Neural progenitor cell (in vitro differentiated cells): Measurements from ENCODE around the gene CHRNA4. TPM values are rescaled to one million over a fixed set of nuclear protein-coding genes. Genes with fewer than 3 reads are reported as not detected.

Experiments used
- DNase-seq: peaks from one replicate; pipeline ENCODE4 v3.0.0-alpha.2; 2016; ENCODE audit warnings: low spot score
- H2AFZ ChIP-seq: fragments of 200-600 bp; sonication (generic); replicated peaks from 2 replicates; pipeline ENCODE4 v1.6.1; 2016; ENCODE audit warnings: antibody characterized with exemption
- H3F3A ChIP-seq: fragments of 200-600 bp; sonication (generic); 2 replicates; pipeline ENCODE4 v1.6.1; 2016; ENCODE audit warnings: antibody characterized with exemption, low read depth
- H3K27ac ChIP-seq: fragments of 200-600 bp; sonication (generic); 2 replicates; pipeline ENCODE4 v1.5.1; 2016; ENCODE audit warnings: mild to moderate bottlenecking
- H3K27me3 ChIP-seq: fragments of 200-600 bp; sonication (generic); 2 replicates; pipeline ENCODE4 v1.6.1; 2016; ENCODE audit warnings: mild to moderate bottlenecking, moderate library complexity
- H3K36me3 ChIP-seq: fragments of 200-600 bp; sonication (generic); 2 replicates; pipeline ENCODE4 v1.5.1; 2016
- H3K4me1 ChIP-seq: fragments of 200-600 bp; sonication (generic); 2 replicates; pipeline ENCODE4 v1.6.1; 2016; ENCODE audit warnings: mixed run types
- H3K4me2 ChIP-seq: fragments of 200-600 bp; sonication (generic); 2 replicates; pipeline ENCODE4 v1.6.1; 2016
- H3K4me3 ChIP-seq: fragments of 200-600 bp; sonication (generic); 2 replicates; pipeline ENCODE4 v1.5.1; 2016
- H3K79me2 ChIP-seq: fragments of 200-600 bp; sonication (generic); 2 replicates; pipeline ENCODE4 v1.6.1; 2016; ENCODE audit warnings: low read depth
- H3K9ac ChIP-seq: fragments of 200-600 bp; sonication (generic); 2 replicates; pipeline ENCODE4 v1.6.1; 2016
- H3K9me3 ChIP-seq: fragments of 200-600 bp; sonication (generic); 2 replicates; pipeline ENCODE4 v1.5.1; 2016; ENCODE audit warnings: low read depth
- H4K20me1 ChIP-seq: fragments of 200-600 bp; sonication (generic); 2 replicates; pipeline ENCODE4 v1.6.1; 2016; ENCODE audit warnings: low read depth
- H3K27ac Mint-ChIP-seq: 3 replicates; pipeline ENCODE4 v1.8.0; 2021; ENCODE audit warnings: mixed read lengths
- H3K27me3 Mint-ChIP-seq: 2 replicates; pipeline ENCODE4 v1.8.0; 2022; ENCODE audit warnings: low read depth, mild to moderate bottlenecking, inconsistent platforms, moderate library complexity, mixed read lengths; ENCODE audit not compliant: insufficient read depth
- H3K36me3 Mint-ChIP-seq: 3 replicates; pipeline ENCODE4 v1.8.0; 2021; ENCODE audit warnings: mixed read lengths
- H3K4me1 Mint-ChIP-seq: 3 replicates; pipeline ENCODE4 v1.8.0; 2021; ENCODE audit warnings: mixed read lengths
- H3K4me3 Mint-ChIP-seq: 3 replicates; pipeline ENCODE4 v1.8.0; 2021; ENCODE audit warnings: mild to moderate bottlenecking, moderate library complexity, mixed read lengths
- H3K9me3 Mint-ChIP-seq: 3 replicates; pipeline ENCODE4 v1.8.0; 2020; ENCODE audit warnings: mixed read lengths
- EZH2 ChIP-seq: fragments of 200-600 bp; sonication (generic); IDR thresholded peaks from 2 replicates; pipeline ENCODE4 v1.6.1; 2017; ENCODE audit warnings: antibody characterized with exemption, mild to moderate bottlenecking, moderate library complexity
- EZH2phosphoT487 ChIP-seq: fragments of 200-600 bp; sonication (generic); IDR thresholded peaks from 2 replicates; pipeline ENCODE4 v1.6.1; 2017; ENCODE audit warnings: antibody characterized with exemption
- total RNA-seq: library from RNA; depleted of rRNA; stranded (reverse); fragments of >200 nt; gene quantifications from 2 replicates; pipeline ENCODE4 v1.2.3, GENCODE V29; 2015; ENCODE audit warnings: low replicate concordance
- TF ChIP-seq, protein P1 (sequence below): fragments of 200-600 bp; sonication (generic); IDR thresholded peaks from 2 replicates; pipeline ENCODE4 v1.5.1; 2017; ENCODE audit warnings: antibody characterized with exemption, mild to moderate bottlenecking

Gene CHRNA4
- total RNA-seq, 1 donor from 2014 or later: not detected

DNA sequence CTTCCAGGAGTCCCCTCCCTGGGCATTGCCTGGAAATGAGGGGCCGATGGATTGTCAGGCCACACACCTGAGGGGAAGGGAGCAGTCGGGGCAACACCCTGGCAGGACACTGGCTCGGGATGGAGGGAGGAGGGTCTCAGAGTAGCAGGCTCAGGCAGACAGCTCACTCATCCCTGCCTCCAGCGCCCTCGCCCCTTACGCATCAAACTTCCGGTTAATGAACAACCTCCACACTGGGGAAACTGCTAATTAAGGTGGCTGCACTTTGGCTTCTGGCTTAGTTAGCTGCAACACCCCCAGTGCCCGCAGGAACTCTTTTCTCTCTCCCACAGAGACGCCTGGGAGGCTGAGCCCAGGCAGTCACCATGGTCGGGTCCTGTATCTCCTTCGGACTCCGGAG, 13.4 kb upstream of the CHRNA4 start:
- Histone ChIP-seq H2AFZ (no peak overlapping the region), H3K4me1 (peaks cover 21% of the 10 kb centered on the region)
- no peak overlapping the region for H3K4me3 Mint-ChIP-seq

DNA sequence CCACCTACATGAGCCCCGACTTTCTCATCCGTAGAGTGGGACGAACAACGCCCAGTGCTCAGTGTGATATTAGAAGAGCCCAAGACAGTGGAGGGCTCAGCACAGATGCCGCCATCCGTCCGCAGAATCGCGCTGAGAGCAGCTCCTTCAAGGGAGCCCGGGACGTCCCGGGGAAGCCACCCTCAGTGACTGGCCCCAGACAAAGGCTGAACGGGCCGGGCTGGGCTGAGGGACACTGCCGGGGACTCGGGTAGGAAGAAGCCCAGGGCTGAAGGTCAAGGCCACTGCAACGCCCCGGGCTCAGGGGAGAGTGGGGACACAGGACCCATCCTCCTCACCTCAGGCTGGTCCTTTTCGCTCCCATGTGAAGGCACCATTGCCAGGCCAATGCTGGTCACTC, 12.8 kb upstream of the CHRNA4 start:
- Histone ChIP-seq H3K36me3 (no peaks in the 10 kb centered on the region), H2AFZ (no peak overlapping the region), H3K79me2 (no peaks in the 10 kb centered on the region), H3K4me2 (no peak overlapping the region), H3K4me3 (no peak overlapping the region), H3K27ac (no peak overlapping the region), H3F3A (peaks cover 12% of the 10 kb centered on the region), H3K4me1 (peaks cover 21% of the 10 kb centered on the region), H3K9ac (no peak overlapping the region), H3K27me3 (no peaks in the 10 kb centered on the region), H4K20me1 (peaks cover 16% of the 10 kb centered on the region), H3K9me3 (no peaks in the 10 kb centered on the region)
- DNase-seq: no peak
- H3K4me1 Mint-ChIP-seq: peaks cover 35% of the 10 kb centered on the region
- H3K27ac Mint-ChIP-seq: no peak overlapping the region
- no peak overlapping the region for H3K4me3 Mint-ChIP-seq
- peaks cover 14% of the 10 kb centered on the region for H3K27me3 Mint-ChIP-seq
- TF ChIP-seq EZH2phosphoT487 (no peak), EZH2 (no peak)
- TF ChIP-seq, protein P1, sequence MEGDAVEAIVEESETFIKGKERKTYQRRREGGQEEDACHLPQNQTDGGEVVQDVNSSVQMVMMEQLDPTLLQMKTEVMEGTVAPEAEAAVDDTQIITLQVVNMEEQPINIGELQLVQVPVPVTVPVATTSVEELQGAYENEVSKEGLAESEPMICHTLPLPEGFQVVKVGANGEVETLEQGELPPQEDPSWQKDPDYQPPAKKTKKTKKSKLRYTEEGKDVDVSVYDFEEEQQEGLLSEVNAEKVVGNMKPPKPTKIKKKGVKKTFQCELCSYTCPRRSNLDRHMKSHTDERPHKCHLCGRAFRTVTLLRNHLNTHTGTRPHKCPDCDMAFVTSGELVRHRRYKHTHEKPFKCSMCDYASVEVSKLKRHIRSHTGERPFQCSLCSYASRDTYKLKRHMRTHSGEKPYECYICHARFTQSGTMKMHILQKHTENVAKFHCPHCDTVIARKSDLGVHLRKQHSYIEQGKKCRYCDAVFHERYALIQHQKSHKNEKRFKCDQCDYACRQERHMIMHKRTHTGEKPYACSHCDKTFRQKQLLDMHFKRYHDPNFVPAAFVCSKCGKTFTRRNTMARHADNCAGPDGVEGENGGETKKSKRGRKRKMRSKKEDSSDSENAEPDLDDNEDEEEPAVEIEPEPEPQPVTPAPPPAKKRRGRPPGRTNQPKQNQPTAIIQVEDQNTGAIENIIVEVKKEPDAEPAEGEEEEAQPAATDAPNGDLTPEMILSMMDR: no peak
- no peaks in the 10 kb centered on the region for H3K9me3 Mint-ChIP-seq
- no peaks in the 10 kb centered on the region for H3K36me3 Mint-ChIP-seq

More for the DNA sequence above, 13.4 kb upstream of the CHRNA4 start:
- Mint-ChIP-seq H3K9me3 (no peaks in the 10 kb centered on the region), H3K27ac (no peak overlapping the region), H3K36me3 (no peaks in the 10 kb centered on the region), H3K4me1 (peaks cover 36% of the 10 kb centered on the region), H3K27me3 (peaks cover 14% of the 10 kb centered on the region)
- Histone ChIP-seq H3K4me2 (no peak overlapping the region), H3K9me3 (no peaks in the 10 kb centered on the region), H3F3A (peaks cover 12% of the 10 kb centered on the region), H3K9ac (no peak overlapping the region), H3K36me3 (no peaks in the 10 kb centered on the region), H3K27me3 (no peaks in the 10 kb centered on the region), H4K20me1 (peaks cover 18% of the 10 kb centered on the region), H3K79me2 (no peaks in the 10 kb centered on the region), H3K4me3 (no peak overlapping the region), H3K27ac (no peak overlapping the region)
- TF ChIP-seq EZH2 (no peak), EZH2phosphoT487 (no peak)
- TF ChIP-seq, protein P1: no peak
- no peak for DNase-seq

DNA sequence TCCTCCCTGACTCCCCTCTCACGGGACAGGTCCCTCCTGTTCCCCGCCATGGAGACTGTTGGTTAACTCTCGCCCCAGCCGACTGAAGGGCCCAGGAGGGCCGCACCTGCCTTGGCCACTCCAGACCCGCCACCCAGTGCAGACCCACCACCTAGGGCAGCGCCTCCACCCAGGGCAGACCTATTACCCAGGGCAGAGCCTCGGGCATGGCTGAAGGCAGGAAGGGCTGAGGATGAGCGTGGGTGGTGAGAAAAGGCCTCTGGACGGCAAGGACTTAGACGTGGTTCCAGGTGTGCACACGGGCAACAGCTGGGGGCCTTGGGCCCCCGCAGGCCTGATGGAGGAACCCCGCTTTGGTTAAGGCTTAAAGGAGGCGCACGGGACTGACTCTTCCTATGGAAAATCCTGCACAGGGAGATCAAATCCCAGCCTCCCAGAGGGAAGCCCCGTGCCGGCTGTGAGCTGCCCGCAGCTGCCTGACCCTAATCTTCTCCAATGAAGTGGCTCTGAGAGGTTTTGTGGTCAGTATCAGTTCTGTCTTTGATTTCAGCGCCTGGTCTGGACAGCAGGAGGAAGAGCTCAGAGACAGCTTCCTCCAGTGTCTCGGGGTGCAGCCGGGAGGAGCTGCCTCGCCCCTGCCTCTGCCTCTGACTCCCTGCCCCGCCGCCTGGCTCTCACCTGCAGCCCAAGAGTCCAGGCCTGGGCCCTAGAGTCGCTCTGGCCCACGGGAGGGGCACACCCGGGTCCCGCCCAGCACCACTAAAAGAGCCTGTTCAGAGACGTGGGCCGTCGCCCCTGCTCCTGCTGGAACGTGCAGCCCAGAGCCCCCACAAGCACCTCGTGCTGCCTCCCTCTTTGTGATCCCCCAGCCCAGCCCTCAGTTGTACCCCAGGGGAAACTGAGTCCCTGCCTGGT, 12.1 kb upstream of the CHRNA4 start:
- no peak overlapping the region for H3K4me3 ChIP-seq
- H3K9me3 Mint-ChIP-seq: no peaks in the 10 kb centered on the region
- H3K27me3 Mint-ChIP-seq: peaks cover 14% of the 10 kb centered on the region
- no peak for TF ChIP-seq EZH2phosphoT487
- TF ChIP-seq, protein P1: no peak
- TF ChIP-seq EZH2: no peak
- peaks cover 10% of the 10 kb centered on the region for H4K20me1 ChIP-seq
- no peaks in the 10 kb centered on the region for H3K9me3 ChIP-seq
- peaks cover 29% of the 10 kb centered on the region for H3K4me1 Mint-ChIP-seq
- no peak overlapping the region for H2AFZ ChIP-seq
- no peaks in the 10 kb centered on the region for H3K36me3 ChIP-seq
- DNase-seq: no peak
- H3F3A ChIP-seq: peaks cover 12% of the 10 kb centered on the region
- H3K4me3 Mint-ChIP-seq: no peak overlapping the region
- H3K36me3 Mint-ChIP-seq: no peaks in the 10 kb centered on the region
- H3K27ac Mint-ChIP-seq: no peak overlapping the region
- H3K4me2 ChIP-seq: no peak overlapping the region
- no peaks in the 10 kb centered on the region for H3K79me2 ChIP-seq
- no peaks in the 10 kb centered on the region for H3K27me3 ChIP-seq
- H3K27ac ChIP-seq: no peak overlapping the region
- peaks cover 17% of the 10 kb centered on the region for H3K4me1 ChIP-seq
- no peak overlapping the region for H3K9ac ChIP-seq
